DND-41 (cell line): ENCODE data around the gene ZMYND15.

Source experiments
- CTCF ChIP-seq: IDR thresholded peaks from 2 replicates; pipeline ENCODE4 v1.5.1; 2012; ENCODE audit warnings: borderline replicate concordance, low read length, moderate library complexity, mild to moderate bottlenecking; ENCODE audit not compliant: poor library complexity, severe bottlenecking; ENCODE audit errors: extremely low read depth
- EZH2 ChIP-seq: IDR thresholded peaks from 3 replicates; pipeline ENCODE4 v1.6.1; 2012; ENCODE audit warnings: borderline replicate concordance, low read depth, mild to moderate bottlenecking, moderate library complexity, low read length, inconsistent platforms; ENCODE audit not compliant: severe bottlenecking

DNA sequence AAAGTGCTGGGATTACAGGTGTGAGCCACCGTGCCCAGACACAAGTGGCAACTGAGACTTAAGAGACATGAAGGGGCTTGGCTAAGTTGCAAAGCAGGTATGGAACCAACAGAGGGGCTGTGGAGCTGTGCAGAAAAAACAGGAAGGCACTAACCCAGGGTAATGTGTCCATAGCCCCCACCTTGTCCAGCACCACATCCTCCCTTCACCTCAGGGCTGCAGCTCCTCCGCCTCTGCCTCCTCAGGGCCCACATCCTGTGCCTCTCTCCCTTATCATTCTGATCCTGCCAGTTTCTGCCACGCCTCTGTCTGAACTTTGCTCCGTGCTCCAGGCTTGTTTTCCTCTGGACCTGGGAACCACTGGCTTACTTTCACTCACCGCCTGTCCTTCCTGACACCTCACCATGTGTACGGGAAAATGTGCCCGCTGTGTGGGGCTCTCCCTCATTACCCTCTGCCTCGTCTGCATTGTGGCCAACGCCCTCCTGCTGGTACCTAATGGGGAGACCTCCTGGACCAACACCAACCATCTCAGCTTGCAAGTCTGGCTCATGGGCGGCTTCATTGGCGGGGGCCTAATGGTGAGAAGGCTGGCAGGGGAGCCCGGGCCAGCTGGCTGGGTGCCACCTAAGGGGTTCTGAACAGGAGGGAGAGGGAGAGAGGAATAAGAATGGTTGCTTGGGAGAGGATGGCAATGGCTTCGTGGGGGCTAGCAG, 32.0 kb downstream of the ZMYND15 start, which contains the start of gene TM4SF5:
- TF ChIP-seq CTCF (no peak), EZH2 (no peak)
